RWPE2 (cell line): ENCODE results near the gene SUSD1.

Source experiments
- ATAC-seq: fragments of 200-7000 bp; cut with Tn5 transposase; 3 replicates; pipeline ENCODE4 v1.9.1; 2021; ENCODE audit warnings: low read depth
- DNase-seq: peaks from one replicate; pipeline ENCODE4 v3.0.0-alpha.2; 2020; ENCODE audit warnings: low spot score
- H3K27ac ChIP-seq: fragments of 450-650 bp; 2 replicates; pipeline ENCODE4 v1.5.1; 2017; ENCODE audit warnings: mild to moderate bottlenecking; ENCODE audit not compliant: poor library complexity, severe bottlenecking
- H3K27me3 ChIP-seq: fragments of 250-450 bp; sonication (Bioruptor Pico); 2 replicates; pipeline ENCODE4 v1.5.1; 2021; ENCODE audit warnings: mild to moderate bottlenecking, moderate library complexity; ENCODE audit not compliant: insufficient read depth, poor library complexity, severe bottlenecking
- H3K36me3 ChIP-seq: fragments of 250-450 bp; sonication (Bioruptor Pico); 2 replicates; pipeline ENCODE4 v1.5.1; 2020; ENCODE audit warnings: low read depth, mild to moderate bottlenecking, moderate library complexity
- H3K4me1 ChIP-seq: fragments of 250-450 bp; sonication (Bioruptor Pico); 2 replicates; pipeline ENCODE4 v1.5.1; 2021; ENCODE audit warnings: mild to moderate bottlenecking, moderate library complexity; ENCODE audit not compliant: insufficient read depth, poor library complexity, severe bottlenecking
- H3K4me3 ChIP-seq: fragments of 250-450 bp; sonication (Bioruptor Pico); 2 replicates; pipeline ENCODE4 v1.5.1; 2021; ENCODE audit warnings: mild to moderate bottlenecking, moderate library complexity; ENCODE audit not compliant: severe bottlenecking
- H3K9me3 ChIP-seq: fragments of 250-450 bp; sonication (Bioruptor Pico); 2 replicates; pipeline ENCODE4 v1.5.1; 2021; ENCODE audit warnings: mild to moderate bottlenecking, moderate library complexity; ENCODE audit not compliant: severe bottlenecking
- TF ChIP-seq, protein P1 (sequence below): fragments of 450-650 bp; IDR thresholded peaks from one replicate; pipeline ENCODE4 v1.5.1; 2017; ENCODE audit warnings: mild to moderate bottlenecking, moderate library complexity; ENCODE audit not compliant: poor library complexity, severe bottlenecking

The SUSD1 gene

DNA sequence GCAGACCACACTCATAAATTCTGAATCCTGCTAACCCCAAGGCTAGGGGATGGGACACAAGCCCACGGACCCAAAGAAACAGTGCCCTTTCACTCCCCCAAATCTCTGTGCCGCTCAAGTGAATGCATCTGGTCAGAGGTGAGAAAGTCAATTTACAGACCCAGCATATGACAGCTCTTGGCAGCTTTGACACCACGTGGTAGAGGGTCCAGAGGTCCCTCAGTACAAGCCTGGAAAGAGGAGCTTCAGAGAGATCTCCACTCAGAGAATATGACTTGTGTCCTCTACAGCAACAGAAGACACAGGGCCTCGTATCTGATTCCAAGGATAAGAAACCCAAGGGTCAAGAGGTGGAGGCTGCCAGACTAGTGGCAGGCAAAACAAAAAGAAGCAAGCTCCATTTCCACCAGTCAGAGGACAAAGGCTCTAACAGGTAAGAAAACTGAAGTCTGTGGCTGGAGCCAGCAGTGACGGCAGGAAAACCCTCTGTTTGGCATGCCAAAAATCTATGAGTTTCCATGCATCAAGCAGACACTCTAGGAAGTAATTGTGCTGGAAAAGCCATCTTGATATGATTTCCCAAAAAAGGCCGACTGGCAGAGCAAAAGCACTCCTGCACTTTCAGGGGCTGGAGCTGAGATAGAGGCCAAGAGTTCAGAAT is 139.8 kb downstream of the SUSD1 start:
- no peak for DNase-seq
- no peaks in the 10 kb centered on the region for H3K36me3 ChIP-seq
- no peaks in the 10 kb centered on the region for H3K9me3 ChIP-seq
- TF ChIP-seq, protein P1, sequence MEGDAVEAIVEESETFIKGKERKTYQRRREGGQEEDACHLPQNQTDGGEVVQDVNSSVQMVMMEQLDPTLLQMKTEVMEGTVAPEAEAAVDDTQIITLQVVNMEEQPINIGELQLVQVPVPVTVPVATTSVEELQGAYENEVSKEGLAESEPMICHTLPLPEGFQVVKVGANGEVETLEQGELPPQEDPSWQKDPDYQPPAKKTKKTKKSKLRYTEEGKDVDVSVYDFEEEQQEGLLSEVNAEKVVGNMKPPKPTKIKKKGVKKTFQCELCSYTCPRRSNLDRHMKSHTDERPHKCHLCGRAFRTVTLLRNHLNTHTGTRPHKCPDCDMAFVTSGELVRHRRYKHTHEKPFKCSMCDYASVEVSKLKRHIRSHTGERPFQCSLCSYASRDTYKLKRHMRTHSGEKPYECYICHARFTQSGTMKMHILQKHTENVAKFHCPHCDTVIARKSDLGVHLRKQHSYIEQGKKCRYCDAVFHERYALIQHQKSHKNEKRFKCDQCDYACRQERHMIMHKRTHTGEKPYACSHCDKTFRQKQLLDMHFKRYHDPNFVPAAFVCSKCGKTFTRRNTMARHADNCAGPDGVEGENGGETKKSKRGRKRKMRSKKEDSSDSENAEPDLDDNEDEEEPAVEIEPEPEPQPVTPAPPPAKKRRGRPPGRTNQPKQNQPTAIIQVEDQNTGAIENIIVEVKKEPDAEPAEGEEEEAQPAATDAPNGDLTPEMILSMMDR: no peak
- ATAC-seq: no peak
- H3K4me1 ChIP-seq: peaks cover 20% of the 10 kb centered on the region
- H3K27ac ChIP-seq: no peak overlapping the region
- no peaks in the 10 kb centered on the region for H3K27me3 ChIP-seq
- H3K4me3 ChIP-seq: no peak overlapping the region

DNA sequence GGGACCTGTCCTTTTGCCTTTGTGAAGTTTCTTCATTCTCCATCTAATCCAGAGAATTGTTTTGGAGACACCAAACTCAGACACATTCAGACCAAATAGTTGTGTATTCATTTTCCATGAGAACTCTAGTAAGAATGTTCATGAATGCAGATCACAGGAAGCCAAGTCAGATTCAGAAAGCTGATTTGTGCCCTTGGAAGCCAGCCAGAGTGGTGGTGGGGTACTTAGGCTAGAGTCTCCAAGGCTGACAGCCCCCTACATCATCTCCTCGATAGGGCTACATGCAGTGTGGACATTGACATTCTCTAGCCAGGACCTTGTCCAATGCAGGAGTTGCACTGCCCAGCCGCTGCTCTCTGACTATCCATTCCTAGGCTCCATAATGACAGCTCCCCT is 140.9 kb downstream of the SUSD1 start:
- DNase-seq (no peak), ATAC-seq (no peak)
- TF ChIP-seq, protein P1: no peak
- Histone ChIP-seq H3K4me1 (peaks cover 30% of the 10 kb centered on the region), H3K36me3 (no peaks in the 10 kb centered on the region), H3K27ac (no peak overlapping the region), H3K9me3 (no peaks in the 10 kb centered on the region), H3K4me3 (no peak overlapping the region), H3K27me3 (no peaks in the 10 kb centered on the region)

DNA sequence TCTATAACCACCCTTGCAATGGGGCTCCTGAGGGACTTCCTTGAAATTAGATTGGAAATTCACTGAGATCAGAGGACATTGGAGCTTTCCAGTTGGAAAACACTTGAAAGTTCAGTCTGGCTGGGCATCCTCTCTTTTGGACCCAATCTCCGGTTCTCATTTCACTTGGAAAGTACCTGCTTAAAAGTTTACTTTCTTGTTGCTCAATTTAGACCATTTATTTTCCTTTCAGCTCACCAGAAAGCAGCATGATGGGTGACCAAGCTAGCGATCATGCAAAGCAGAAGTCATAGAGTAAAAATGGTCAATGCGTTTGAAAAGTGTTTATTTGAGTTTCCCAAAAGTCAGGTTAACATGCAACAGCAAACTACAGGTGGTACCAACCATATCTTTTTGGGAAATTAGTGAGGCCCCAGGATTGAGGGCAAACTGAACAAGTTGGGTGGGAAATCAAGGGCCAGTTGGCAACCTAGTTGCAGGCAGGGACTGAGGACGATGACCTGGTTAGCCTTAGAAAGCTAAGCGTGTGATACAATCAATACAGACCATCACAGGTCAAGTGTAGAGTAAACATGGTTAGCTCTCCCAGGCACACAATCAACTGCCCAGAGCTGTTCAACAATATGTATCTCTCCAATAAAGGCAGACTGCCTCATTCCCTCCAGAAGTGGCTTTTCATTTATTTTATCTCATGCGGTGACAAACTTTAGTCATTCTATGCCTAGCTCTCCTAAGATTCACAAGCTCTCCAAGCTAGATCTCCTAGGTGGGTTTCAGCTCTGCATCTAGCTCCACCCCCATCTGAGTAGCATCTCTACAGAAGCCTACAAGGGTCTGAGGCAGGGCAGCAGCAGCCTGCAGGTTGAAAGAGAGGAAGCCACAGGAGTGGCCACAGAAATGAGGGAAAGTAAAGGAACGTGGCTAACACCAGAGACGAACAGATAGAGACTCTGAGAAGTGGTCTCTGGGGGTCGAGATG is 141.6 kb downstream of the SUSD1 start:
- DNase-seq: no peak
- Histone ChIP-seq H3K36me3 (no peaks in the 10 kb centered on the region), H3K4me1 (peaks cover 33% of the 10 kb centered on the region), H3K27me3 (no peaks in the 10 kb centered on the region), H3K9me3 (no peaks in the 10 kb centered on the region), H3K27ac (no peak overlapping the region), H3K4me3 (no peak overlapping the region)
- ATAC-seq: no peak
- TF ChIP-seq, protein P1: no peak

DNA sequence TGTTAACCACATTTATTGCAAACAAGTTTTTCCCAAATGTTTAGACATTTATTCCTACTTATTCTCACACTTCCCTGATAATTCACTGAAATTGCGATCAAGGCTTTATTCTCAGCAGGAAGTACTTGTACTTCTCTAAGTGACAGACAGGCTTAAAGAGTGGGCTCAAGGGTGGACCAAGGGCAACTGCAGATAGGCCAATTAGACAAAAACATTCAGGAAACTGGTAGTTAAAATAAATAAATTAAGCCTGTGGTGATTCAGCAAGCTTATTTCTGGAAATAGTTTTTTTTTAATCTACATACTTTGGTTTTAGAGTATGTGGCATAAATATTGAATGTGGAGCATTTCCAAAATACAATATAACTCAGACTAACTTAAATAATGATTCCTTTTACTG is 142.4 kb downstream of the SUSD1 start:
- H3K4me1 ChIP-seq: peaks cover 32% of the 10 kb centered on the region
- H3K27ac ChIP-seq: no peak overlapping the region
- H3K36me3 ChIP-seq: no peaks in the 10 kb centered on the region

More for the DNA sequence above, 142.4 kb downstream of the SUSD1 start:
- TF ChIP-seq, protein P1: no peak
- DNase-seq (no peak), ATAC-seq (no peak)
- no peaks in the 10 kb centered on the region for H3K27me3 ChIP-seq
- H3K4me3 ChIP-seq: no peak overlapping the region
- H3K9me3 ChIP-seq: no peaks in the 10 kb centered on the region
